Hepatocyte (in vitro differentiated cells): ENCODE measurements around the gene CRIM1.

ENCODE experiments used
- EZH2 ChIP-seq: fragments of 200-600 bp; sonication (generic); IDR thresholded peaks from 2 replicates; pipeline ENCODE4 v1.6.1; 2016; ENCODE audit warnings: antibody characterized with exemption, mild to moderate bottlenecking, borderline replicate concordance
- EZH2phosphoT487 ChIP-seq: fragments of 200-600 bp; sonication (generic); IDR thresholded peaks from one replicate; pipeline ENCODE4 v1.6.1; 2018; ENCODE audit warnings: antibody characterized with exemption, mild to moderate bottlenecking, low read depth, moderate library complexity; ENCODE audit not compliant: unreplicated experiment, severe bottlenecking
- TF ChIP-seq, protein P1 (sequence below): fragments of 200-600 bp; sonication (generic); IDR thresholded peaks from 2 replicates; pipeline ENCODE4 v1.5.1; 2016; ENCODE audit warnings: antibody characterized with exemption, mild to moderate bottlenecking; ENCODE audit not compliant: poor library complexity

DNA sequence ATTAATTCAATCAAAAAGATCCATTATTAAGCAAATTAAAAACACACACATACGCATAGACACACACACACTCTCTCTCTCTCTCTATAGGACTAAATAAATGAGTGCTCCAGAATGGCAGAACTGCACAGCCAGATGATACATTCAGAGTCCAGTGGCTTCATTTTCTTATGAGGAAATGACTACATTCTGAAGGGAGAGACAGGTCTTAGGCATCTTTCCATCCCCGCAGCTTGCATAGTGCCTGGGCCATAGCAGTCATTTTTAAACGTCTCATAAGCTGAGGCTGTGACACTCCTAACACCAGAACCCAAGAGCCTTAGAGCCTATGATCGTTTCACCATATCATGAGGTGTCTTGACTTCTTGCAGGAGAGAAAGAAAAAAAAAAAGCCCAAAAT, 211.3 kb downstream of the CRIM1 start:
- TF ChIP-seq, protein P1, sequence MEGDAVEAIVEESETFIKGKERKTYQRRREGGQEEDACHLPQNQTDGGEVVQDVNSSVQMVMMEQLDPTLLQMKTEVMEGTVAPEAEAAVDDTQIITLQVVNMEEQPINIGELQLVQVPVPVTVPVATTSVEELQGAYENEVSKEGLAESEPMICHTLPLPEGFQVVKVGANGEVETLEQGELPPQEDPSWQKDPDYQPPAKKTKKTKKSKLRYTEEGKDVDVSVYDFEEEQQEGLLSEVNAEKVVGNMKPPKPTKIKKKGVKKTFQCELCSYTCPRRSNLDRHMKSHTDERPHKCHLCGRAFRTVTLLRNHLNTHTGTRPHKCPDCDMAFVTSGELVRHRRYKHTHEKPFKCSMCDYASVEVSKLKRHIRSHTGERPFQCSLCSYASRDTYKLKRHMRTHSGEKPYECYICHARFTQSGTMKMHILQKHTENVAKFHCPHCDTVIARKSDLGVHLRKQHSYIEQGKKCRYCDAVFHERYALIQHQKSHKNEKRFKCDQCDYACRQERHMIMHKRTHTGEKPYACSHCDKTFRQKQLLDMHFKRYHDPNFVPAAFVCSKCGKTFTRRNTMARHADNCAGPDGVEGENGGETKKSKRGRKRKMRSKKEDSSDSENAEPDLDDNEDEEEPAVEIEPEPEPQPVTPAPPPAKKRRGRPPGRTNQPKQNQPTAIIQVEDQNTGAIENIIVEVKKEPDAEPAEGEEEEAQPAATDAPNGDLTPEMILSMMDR, result no peak
- TF ChIP-seq EZH2phosphoT487, result no peak
- TF ChIP-seq EZH2, result no peak
